Measurements from ENCODE around the gene CADPS.

The CADPS gene

GRCh38 chr3:62405135-62405534, 470.1 kb downstream of the CADPS start:
- no peak for DNase-seq

GRCh38 chr3:62404321-62404720, 470.9 kb downstream of the CADPS start:
- DNase-seq: no peak

GRCh38 chr3:62403765-62404164, 471.5 kb downstream of the CADPS start:
- DNase-seq: no peak

GRCh38 chr3:62392626-62393292, 482.5 kb downstream of the CADPS start:
- DNase-seq: no peak

- no peak for DNase-seq
Measured at GRCh38 chr3:62387251-62387650, 488.0 kb downstream of the CADPS start.

GRCh38 chr3:62379321-62379798, 495.9 kb downstream of the CADPS start:
- DNase-seq: no peak

- no peak for DNase-seq
Measured at GRCh38 chr3:62378921-62379320, 496.3 kb downstream of the CADPS start.

GRCh38 chr3:62378311-62378789, 496.9 kb downstream of the CADPS start:
- DNase-seq: no peak

GRCh38 chr3:62376906-62377877, 498.0 kb downstream of the CADPS start:
- DNase-seq: no peak

- no peak for DNase-seq
Measured at GRCh38 chr3:62376454-62376720, 498.8 kb downstream of the CADPS start.

DNA sequence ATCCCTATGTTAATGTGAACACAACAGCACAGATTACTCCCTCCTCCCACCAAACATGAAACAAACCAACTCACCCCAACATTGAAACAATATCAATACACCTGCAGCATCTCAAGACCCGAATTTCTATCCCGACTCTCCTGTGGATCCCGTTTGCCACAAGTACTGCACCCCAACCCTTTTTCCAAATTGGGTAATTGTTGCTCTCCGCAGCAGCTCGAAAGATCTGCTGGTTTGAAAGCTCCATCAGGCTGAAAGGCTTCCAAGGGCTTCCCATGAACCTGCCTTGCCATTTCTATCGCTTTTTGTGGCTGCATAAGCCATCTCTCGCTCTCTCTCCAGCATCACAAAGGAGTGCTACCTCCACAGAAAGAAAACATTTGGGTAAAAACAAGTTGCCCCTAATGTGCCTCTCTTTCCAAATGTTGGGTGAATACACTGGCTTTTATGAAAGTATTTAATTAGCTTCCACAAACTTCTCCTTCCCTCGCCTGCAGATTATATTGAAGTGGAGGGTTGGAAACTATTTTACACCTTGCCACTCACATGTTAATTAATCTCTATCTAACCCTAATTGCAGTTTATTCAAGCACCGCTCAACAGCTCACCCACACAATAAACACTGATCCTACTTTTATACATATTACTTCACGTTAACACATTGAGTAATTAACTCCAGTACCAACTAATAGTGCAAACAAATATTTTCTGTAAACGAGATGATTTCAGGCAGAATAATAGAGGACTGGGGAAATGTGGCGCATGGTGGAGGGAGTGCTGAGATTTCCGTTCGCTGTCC, 499.4 kb downstream of the CADPS start:
- no peak for DNase-seq

GRCh38 chr3:62374341-62375218, 500.6 kb downstream of the CADPS start:
- DNase-seq: no peak

DNA sequence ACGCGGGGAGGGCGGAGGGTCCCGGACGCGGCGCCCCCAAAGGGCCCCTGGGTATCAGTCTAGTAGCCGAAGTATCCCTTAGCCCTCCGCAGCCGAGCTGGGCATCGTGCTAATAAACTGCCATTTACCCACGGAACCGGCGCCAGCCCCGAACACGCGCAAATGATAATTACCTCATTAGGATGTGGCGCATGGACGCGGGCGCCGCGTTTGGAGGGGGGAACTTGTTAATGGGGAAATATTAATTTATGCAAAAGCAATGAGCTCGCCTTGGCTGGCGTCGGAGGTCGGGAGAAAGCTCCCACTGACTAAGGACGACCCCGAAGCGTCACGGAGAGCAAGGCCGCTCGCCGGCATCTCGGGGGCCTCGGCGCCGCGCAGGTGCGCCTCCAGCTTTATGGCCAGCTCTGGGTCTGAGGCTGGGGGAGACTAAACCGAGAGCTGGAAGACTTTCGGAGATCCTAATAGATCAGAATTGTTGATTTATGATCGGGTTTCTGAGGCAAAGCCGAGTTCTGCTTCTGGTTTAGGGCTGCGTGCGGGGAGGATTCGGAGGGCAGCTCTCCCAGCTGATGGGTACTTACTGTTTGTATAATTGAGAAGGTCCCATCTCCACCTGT, 501.4 kb downstream of the CADPS start:
- no peak for DNase-seq

DNA sequence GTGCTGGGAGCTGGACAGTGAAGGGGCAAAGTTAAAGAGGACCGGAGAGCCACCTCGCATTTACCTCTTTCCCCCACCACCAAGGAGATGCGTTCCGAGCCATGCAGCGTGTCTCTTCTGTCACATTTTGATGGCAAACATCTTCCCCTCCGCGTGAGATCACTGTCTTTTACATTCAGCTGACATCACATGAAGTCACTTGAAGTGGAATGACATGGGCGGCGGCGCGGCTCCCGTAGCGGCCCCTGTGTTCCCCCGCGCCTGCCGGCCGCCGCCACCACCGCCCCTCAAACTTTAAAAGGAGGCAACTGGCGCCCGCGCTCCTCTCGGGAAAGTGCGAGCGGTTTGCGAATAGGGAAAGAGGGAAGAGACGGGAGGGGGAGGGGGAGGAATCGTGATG, 502.0 kb downstream of the CADPS start, which contains the start of gene FEZF2:
FEZF2 (minus strand) TSS at position 336 of the 400 bp plus-strand sequence. CDS start 682 bp downstream, outside the sequence.
- DNase-seq: no peak

DNA sequence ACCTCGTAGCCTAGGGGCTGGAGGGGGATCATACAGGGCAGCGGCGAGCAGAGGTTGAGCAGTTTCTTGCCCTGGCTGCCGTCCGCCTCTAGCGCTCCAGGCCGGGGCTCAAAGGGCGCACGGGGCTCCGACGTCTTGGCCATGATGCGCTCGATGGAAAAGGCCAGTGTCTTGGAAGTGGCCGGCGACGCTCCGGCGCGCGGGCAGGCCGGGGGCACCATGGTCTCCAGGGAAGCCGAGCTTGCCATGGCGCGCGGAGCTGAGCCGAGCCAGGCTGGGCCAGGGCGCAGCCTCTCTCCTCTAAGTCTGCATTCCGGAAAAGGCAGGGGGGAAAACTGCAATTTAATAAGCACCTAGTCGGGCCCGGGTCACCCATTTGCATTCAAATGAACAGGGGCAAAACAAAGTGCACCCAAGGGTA, 502.6 kb downstream of the CADPS start:
- no peak for DNase-seq

GRCh38 chr3:62371720-62372591, 503.3 kb downstream of the CADPS start:
- no peak for DNase-seq

DNA sequence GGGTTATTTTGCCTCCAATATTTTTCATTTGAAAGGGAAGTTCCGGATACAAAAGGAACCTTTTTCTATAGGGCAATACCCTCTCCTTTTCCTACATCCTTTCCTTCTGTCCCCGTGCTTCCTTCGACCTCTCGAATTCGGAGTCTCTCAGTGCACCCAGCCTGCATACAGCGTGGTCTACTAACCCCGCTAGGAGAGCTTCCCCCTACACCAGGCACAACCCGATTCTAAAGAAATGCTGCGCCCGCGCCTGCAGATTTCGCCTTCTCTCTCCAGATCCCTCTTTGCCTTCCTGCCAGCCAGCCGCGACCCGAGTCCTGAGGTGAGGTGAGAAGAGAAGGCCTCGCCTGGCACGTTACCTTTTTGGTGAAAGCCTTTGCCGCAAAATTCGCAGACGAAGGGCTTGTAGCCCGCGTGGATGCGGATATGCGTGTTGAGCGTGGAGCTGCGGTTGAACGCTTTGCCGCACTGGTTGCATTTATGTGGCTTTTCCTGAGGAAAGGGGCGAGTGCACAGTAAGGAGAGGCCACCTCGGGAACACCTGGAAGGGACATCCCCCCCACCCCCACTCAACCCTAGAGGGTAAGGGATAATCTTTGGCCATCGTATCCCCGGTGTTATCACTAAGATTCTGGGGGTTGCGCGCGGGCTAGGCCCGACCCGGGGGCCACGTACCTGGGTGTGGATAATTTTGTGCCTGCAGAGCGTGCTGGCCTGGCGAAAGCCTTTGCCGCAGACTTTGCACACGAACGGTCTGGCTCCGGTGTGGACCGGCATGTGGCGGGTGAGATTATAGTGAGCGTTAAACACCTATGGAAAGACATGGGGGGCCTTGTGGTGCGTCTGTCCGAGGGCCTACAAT, 504.1 kb downstream of the CADPS start:
- DNase-seq: no peak

DNA sequence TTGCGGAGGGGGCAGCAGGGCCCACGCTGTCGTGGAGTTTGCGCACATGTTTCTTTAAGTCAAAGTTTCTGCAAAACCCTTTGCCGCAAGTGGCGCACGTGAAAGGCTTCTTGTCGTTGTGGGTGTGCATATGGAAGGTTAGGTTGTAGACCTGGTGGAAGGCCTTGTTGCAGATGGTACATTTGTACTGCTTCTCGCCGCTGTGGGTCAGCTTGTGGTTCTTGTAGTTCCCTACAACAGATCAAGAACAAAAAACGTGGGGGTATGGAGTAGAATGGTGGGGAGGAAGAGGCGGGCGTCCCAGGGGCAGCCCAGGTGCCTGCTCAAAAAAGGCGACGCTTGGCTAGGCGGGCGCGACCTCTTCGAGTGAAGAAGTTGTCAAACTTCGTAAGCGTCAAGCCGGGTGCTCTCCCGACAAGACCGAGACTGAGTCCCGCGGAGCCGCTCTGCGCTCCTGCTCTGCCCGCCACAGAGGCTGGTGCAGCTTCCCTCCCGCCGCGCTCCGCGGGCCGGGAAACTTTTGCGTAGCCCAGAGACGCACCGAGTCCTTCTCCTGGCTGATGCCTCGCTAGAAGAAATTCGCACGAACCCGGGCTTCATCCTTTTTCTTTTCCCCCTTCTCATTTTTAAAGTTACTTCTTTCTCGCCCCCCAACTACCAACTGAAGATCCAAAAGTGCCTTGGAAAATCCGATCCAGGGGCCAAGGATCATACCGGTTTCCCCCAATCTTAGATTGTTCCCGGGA, 504.9 kb downstream of the CADPS start:
- no peak for DNase-seq

DNA sequence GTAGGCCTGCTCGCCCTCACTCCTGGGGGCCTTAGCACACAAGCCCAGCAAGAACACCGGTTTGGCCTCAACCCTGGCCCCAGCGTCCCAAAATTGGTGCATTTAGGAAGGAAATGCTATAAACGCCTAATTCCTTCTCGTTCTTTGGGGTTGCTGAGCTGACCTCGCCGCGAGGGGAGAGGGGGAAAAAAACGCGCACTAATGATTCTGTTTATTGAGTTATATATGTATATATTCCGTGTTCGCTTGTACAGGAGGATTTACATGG, 505.8 kb downstream of the CADPS start:
- no peak for DNase-seq

All from NCI-H1417 treated with DMSO at 0.1 percent for 48 hours (cell line).